Lower leg skin (tissue), 4 donors: Measurements from ENCODE around the gene ADCYAP1R1. TPM values are rescaled to one million over a fixed set of nuclear protein-coding genes. Genes with fewer than 3 reads are reported as not detected.

Experiments
- DNase-seq, 2 donors: peaks; one replicate each; pipeline ENCODE4 v3.0.0-alpha.2; 2019; ENCODE audit warnings: low spot score in 2 of 2
- H3K4me3 ChIP-seq: fragments of 200-600 bp; sonication (generic); 2 replicates; pipeline ENCODE4 v1.5.1; 2017; ENCODE audit warnings: mild to moderate bottlenecking, low read depth; ENCODE audit not compliant: poor library complexity, severe bottlenecking
- POLR2A ChIP-seq, 2 donors: fragments of 450-650 bp; IDR thresholded peaks; one replicate each; pipeline ENCODE4 v1.6.1; 2016 to 2017; ENCODE audit warnings: antibody characterized with exemption in 2 of 2, mild to moderate bottlenecking in 1 of 2, moderate library complexity in 1 of 2
- WGBS, 2 donors: methylation state at CpG; one replicate each; pipeline ENCODE4 v1.1.5; 2018; 5-methylcytosine and 5-hydroxymethylcytosine counted together
- intact Hi-C: fragments of 100-400 bp; cut with DNase I; formaldehyde crosslinking; loops from one replicate; pipeline ENCODE4 v1.15.0; 2023; ENCODE audit warnings: low total_unique reads
- total RNA-seq, 4 donors: library from RNA; depleted of rRNA; stranded (reverse); fragments of >200 nt; gene quantifications; one replicate each; pipeline ENCODE4 v1.1.0, GENCODE V29; 2016
- TF ChIP-seq, protein P1 (sequence below), 3 donors: fragments of 450-650 bp; IDR thresholded peaks; one replicate each; pipeline ENCODE4 v1.5.1; 2016; ENCODE audit warnings: antibody characterized with exemption in 3 of 3, mild to moderate bottlenecking in 3 of 3, moderate library complexity in 2 of 3

The ADCYAP1R1 gene
- total RNA-seq, 4 donors from 2014 or later = 0.52 to 1.2 TPM; not detected in 2

- WGBS, 2 donors = 5 to 6% methylated on average over 44 to 45 of the region's 50 CpGs
- no peak for DNase-seq
- H3K4me3 ChIP-seq = no peak overlapping the region
- TF ChIP-seq POLR2A (IDR thresholded peaks at IDR 0.05) = no peak
- TF ChIP-seq, protein P1, sequence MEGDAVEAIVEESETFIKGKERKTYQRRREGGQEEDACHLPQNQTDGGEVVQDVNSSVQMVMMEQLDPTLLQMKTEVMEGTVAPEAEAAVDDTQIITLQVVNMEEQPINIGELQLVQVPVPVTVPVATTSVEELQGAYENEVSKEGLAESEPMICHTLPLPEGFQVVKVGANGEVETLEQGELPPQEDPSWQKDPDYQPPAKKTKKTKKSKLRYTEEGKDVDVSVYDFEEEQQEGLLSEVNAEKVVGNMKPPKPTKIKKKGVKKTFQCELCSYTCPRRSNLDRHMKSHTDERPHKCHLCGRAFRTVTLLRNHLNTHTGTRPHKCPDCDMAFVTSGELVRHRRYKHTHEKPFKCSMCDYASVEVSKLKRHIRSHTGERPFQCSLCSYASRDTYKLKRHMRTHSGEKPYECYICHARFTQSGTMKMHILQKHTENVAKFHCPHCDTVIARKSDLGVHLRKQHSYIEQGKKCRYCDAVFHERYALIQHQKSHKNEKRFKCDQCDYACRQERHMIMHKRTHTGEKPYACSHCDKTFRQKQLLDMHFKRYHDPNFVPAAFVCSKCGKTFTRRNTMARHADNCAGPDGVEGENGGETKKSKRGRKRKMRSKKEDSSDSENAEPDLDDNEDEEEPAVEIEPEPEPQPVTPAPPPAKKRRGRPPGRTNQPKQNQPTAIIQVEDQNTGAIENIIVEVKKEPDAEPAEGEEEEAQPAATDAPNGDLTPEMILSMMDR (IDR thresholded peaks at IDR 0.05) = no peak
- intact Hi-C loops = no loop called here
These were observed 913 bp downstream of the ADCYAP1R1 start for GRCh38 chr7:31052841-31053601.

DNA sequence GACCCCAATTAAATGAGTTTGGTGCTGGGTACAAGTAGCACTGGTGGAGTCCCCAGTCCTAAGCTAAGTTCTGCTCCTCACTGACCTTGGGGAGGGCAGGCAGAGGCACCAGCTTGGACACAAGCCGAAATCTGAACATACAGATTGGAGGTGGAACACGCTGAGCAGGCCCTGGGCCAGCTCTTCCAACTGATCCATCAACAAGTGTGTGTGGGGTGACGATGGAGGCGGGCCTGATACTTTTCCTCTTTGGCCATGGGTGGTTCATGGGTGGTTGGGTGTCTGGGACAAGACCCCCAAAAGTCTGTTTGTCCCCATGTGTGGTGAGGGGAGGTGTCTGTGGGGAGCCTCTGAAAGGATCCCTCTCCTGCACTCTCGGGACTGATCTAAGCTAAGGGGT lies 1.9 kb downstream of the ADCYAP1R1 start:
- no peak for TF ChIP-seq POLR2A (IDR thresholded peaks at IDR 0.05)
- TF ChIP-seq, protein P1 (IDR thresholded peaks at IDR 0.05) = no peak
- 87 to 89% methylated on average over 5 of the region's 5 CpGs for WGBS, 2 donors
- intact Hi-C loops = no loop called here
- no peak for DNase-seq
- H3K4me3 ChIP-seq = no peak overlapping the region

DNA sequence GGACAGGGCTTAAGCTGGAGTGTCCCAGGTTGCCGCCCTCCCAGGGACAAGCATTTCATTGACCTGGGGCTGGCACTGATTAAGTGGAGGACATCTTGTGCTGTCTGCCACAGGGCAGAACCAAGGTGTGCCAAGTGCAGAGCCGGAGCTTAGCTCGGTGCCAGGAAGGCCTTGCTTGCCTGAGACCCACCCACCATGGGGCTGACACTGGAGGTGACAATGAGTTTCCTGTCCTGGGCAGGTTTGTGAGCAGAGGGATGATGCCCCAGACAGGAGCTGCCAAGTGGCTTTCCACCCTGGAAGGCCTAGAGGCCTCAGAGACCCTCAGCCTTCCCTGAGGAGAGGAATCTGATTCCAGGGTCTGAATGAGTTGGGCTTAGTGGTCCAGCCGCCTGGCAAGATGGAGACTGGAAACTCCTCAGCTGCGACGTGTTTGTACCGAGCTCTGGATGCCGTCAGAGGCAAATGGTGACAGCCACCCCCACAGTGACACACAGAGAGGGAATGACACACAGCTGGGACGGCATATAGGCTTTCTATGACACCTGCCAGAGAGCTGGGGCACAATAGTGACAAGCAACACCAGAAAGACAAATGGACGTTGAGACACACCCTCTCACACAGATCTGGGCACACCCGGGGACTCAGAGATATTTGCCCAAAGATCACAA lies 2.6 kb downstream of the ADCYAP1R1 start:
- intact Hi-C loops = no loop called here
- TF ChIP-seq, protein P1 (IDR thresholded peaks at IDR 0.05) = no peak
- no peak for TF ChIP-seq POLR2A (IDR thresholded peaks at IDR 0.05)
- H3K4me3 ChIP-seq = no peak overlapping the region
- 72 to 81% methylated on average over 11 of the region's 11 CpGs for WGBS, 2 donors
- DNase-seq = no peak

DNA sequence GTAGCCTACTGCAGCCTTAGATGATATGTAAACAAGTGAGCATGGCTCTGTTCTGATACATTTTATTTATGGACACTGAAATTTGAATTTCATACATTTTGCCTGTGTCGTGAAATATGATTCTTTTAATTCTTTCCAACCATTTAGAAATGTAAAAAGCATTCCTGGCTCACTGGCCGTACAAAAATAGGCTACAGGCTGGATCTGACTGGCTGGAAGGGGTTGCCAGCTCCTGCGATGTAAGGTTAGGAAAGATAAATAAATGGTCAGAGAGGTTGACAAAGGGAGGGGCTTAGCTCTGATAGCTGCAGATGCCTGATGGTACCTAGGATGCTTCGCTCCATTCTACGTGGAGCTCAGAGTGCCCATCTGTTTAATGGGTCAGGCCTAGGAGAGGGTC lies 3.4 kb downstream of the ADCYAP1R1 start:
- no peak overlapping the region for H3K4me3 ChIP-seq
- TF ChIP-seq, protein P1 (IDR thresholded peaks at IDR 0.05) = no peak
- no peak for TF ChIP-seq POLR2A (IDR thresholded peaks at IDR 0.05)
- 82 to 85% methylated on average over 5 of the region's 5 CpGs for WGBS, 2 donors
- no peak for DNase-seq
- intact Hi-C loops = no loop called here

- DNase-seq = no peak
- WGBS, 2 donors = 53 to 58% methylated on average over 10 of the region's 10 CpGs
- intact Hi-C loops = no loop called here
- no peak for TF ChIP-seq POLR2A (IDR thresholded peaks at IDR 0.05)
- TF ChIP-seq, protein P1 (IDR thresholded peaks at IDR 0.05) = no peak
- H3K4me3 ChIP-seq = no peak overlapping the region
These were observed 4.8 kb downstream of the ADCYAP1R1 start for GRCh38 chr7:31056775-31057346.
